Spleen (tissue), 11 donors: ENCODE data around the gene SGK2. TPM values are rescaled to one million over a fixed set of nuclear protein-coding genes. Genes with fewer than 3 reads are reported as not detected.
"Not testable (repeated sequence)": the region's sequence is repeated elsewhere in the genome, so short reads cannot be mapped to it uniquely, and the experiment has no call there.

Experiments used
- DNase-seq: peaks from one replicate; pipeline ENCODE4 v3.0.0-alpha.2; 2020
- H3K27ac ChIP-seq, 8 donors: fragments of 200-600 bp; sonication (generic) in 7 of 8; 1 replicate in 4 of 8; 2 replicates in 4 of 8; pipeline versions ENCODE4 v1.5.0 to v1.8.0; 2016 to 2021; ENCODE audit warnings: inconsistent platforms in 4 of 8, mild to moderate bottlenecking in 4 of 8, moderate library complexity in 1 of 8
- H3K27me3 ChIP-seq, 7 donors: fragments of 200-600 bp; sonication (generic) in 6 of 7; replicated peaks in 1 of 7; 1 replicate in 4 of 7; 2 replicates in 3 of 7; pipeline versions ENCODE4 v1.5.0 to v1.8.0; 2016 to 2021; ENCODE audit warnings: inconsistent platforms in 3 of 7, mild to moderate bottlenecking in 1 of 7
- H3K36me3 ChIP-seq, 6 donors: fragments of 200-600 bp; sonication (generic) in 5 of 6; 1 replicate in 4 of 6; 2 replicates in 2 of 6; pipeline versions ENCODE4 v1.5.0 to v1.8.0; 2016 to 2021; ENCODE audit warnings: inconsistent platforms in 2 of 6
- H3K4me1 ChIP-seq, 6 donors: fragments of 200-600 bp; sonication (generic) in 5 of 6; 1 replicate in 3 of 6; 2 replicates in 3 of 6; pipeline versions ENCODE4 v1.5.0 to v1.8.0; 2016 to 2021; ENCODE audit warnings: inconsistent platforms in 3 of 6
- H3K4me3 ChIP-seq, 8 donors: fragments of 200-600 bp; sonication (generic) in 7 of 8; 1 replicate in 4 of 8; 2 replicates in 4 of 8; pipeline versions ENCODE4 v1.5.0 to v1.8.0; 2016 to 2021; ENCODE audit warnings: inconsistent platforms in 4 of 8, mild to moderate bottlenecking in 4 of 8, moderate library complexity in 2 of 8
- H3K9me3 ChIP-seq, 8 donors: fragments of 200-600 bp; sonication (generic) in 7 of 8; 1 replicate in 4 of 8; 2 replicates in 4 of 8; pipeline versions ENCODE4 v1.5.0 to v1.8.0; 2016 to 2021; ENCODE audit warnings: inconsistent platforms in 4 of 8
- CTCF ChIP-seq, 11 experiments: fragments of 200-600 bp in 7 of 11; fragments of 450-650 bp in 4 of 11; sonication (generic) in 4 of 11; IDR thresholded peaks in 8 of 11; conservative IDR thresholded peaks in 3 of 11; 1 replicate in 7 of 11; 2 replicates in 4 of 11; pipeline versions ENCODE4 v1.4.0 to v1.8.0; 2016 to 2021; ENCODE audit warnings: antibody characterized with exemption in 11 of 11, inconsistent platforms in 4 of 11, mild to moderate bottlenecking in 1 of 11
- POLR2A ChIP-seq, 3 donors: fragments of 450-650 bp; IDR thresholded peaks; one replicate each; pipeline ENCODE4 v1.5.1; 2017; ENCODE audit warnings: antibody characterized with exemption in 3 of 3, mild to moderate bottlenecking in 1 of 3
- POLR2AphosphoS5 ChIP-seq, 3 donors: sonication (generic); formaldehyde crosslinking; IDR thresholded peaks; one replicate each; pipeline ENCODE4 v1.5.1; 2017; ENCODE audit warnings: antibody characterized with exemption in 3 of 3
- WGBS, 5 donors: extraction: QIAGEN DNeasy Blood & Tissue Kit in 3 of 5; methylation state at CpG; one replicate each; pipeline versions ENCODE4 v1.1.5 to v1.1.7; 2013 to 2018; 5-methylcytosine and 5-hydroxymethylcytosine counted together
- intact Hi-C: fragments of 100-400 bp; cut with DNase I; formaldehyde crosslinking; loops from one replicate; pipeline ENCODE4 v1.15.0; 2023; ENCODE audit warnings: low total_unique reads
- polyA plus RNA-seq, 3 donors: library from polyadenylated mRNA; stranded (reverse); fragments of 200-250 nt; gene quantifications; one replicate each; pipeline ENCODE4 v1.2.1, GENCODE V29; 2013
- total RNA-seq, 7 donors: library from RNA; depleted of rRNA in 3 of 7; stranded (reverse); fragments of >200 nt in 3 of 7; fragmentation: NEBNext Ultra II Directional in 4 of 7; extraction: Animal tissue kit (Norgen Biotek cat#: 25700) in 4 of 7; gene quantifications; one replicate each; pipeline versions ENCODE4 v1.1.0 to v1.2.1, GENCODE V29; 2016 to 2021
- donor health status: healthy with polysubstance abuse.
- donor health status: DM: no; HTN: no; CAD: no; lungs with moderate emphysema.
- donor health status: DM: no; HTN: no; CAD: no.
- donor health status: Bipolar disorder and iron deficiency.
- donor health status: healthy.
- donor health status: DM: no; HTN: no; CAD: no.
- donor health status: DM: yes; HTN: yes; CAD: no.

SGK2 gene
- total and polyA plus RNA-seq, 10 donors, result 0.50 to 3.1 (median 0.99) TPM

- Histone ChIP-seq H3K27ac (no peak overlapping the region), H3K9me3 (no peaks in the 10 kb centered on the region), H3K4me3 (no peak overlapping the region), H3K4me1 (no peaks in the 10 kb centered on the region), H3K27me3 (no peaks in the 10 kb centered on the region), H3K36me3 (peaks cover 3 to 74% (median 26%) of the 10 kb centered on the region in 6 donors)
- WGBS, 5 donors, result 96 to 99% (median 98%) methylated on average over 9 of the region's 9 CpGs
- DNase-seq, result no peak
- intact Hi-C loops, result no loop called here
- TF ChIP-seq CTCF (IDR thresholded peaks at IDR 0.05 in 8 of 11, conservative IDR thresholded peaks at IDR 0.05 in 3 of 11), result no peak
- TF ChIP-seq POLR2AphosphoS5 (IDR thresholded peaks at IDR 0.05), result no peak
- TF ChIP-seq POLR2A (IDR thresholded peaks at IDR 0.05), result no peak
These were observed 46.9 kb downstream of the SGK2 start for GRCh38 chr20:43605715-43606114.

GRCh38 chr20:43607278-43607677, 48.5 kb downstream of the SGK2 start:
- H3K4me1 ChIP-seq, H3K4me3 ChIP-seq, H3K27me3 ChIP-seq, H3K27ac ChIP-seq, DNase-seq, H3K9me3 ChIP-seq, intact Hi-C loops: not testable (repeated sequence)
- peaks cover 3 to 80% (median 26%) of the 10 kb centered on the region in 6 donors for H3K36me3 ChIP-seq
- WGBS, 5 donors, result 92 to 97% (median 95%) methylated on average over 4 to 30 of the region's 30 CpGs

GRCh38 chr20:43631598-43631997, 72.8 kb downstream of the SGK2 start:
- intact Hi-C loops, result no loop called here

More at GRCh38 chr20:43631598-43631997, 72.8 kb downstream of the SGK2 start:
- no peak overlapping the region for H3K27ac ChIP-seq
- H3K4me1 ChIP-seq, result no peaks in the 10 kb centered on the region
- no peaks in the 10 kb centered on the region for H3K27me3 ChIP-seq
- TF ChIP-seq CTCF (IDR thresholded peaks at IDR 0.05 in 8 of 11, conservative IDR thresholded peaks at IDR 0.05 in 3 of 11), result no peak
- no peak for TF ChIP-seq POLR2A (IDR thresholded peaks at IDR 0.05)
- TF ChIP-seq POLR2AphosphoS5 (IDR thresholded peaks at IDR 0.05), result no peak
- no peaks in the 10 kb centered on the region for H3K9me3 ChIP-seq
- no peak for DNase-seq
- H3K36me3 ChIP-seq, result peaks cover 0 to 97% (median 34%) of the 10 kb centered on the region in 6 donors
- 91 to 99% (median 97%) methylated on average over 7 to 8 of the region's 8 CpGs for WGBS, 5 donors
- H3K4me3 ChIP-seq, result no peak overlapping the region

Other genes with a start within 250 kb of the SGK2 start
- gene SRSF6, start 101.1 kb upstream of the SGK2 start, total RNA-seq, result 100 to 1,000 TPM in 4 of 7 donors, 10 to 100 TPM in 3; 68.7 to 161 (median 123) TPM
- gene SRSF6, start 101.1 kb upstream of the SGK2 start, polyA plus RNA-seq, result 100 to 1,000 TPM in 1 of 3 donors, 10 to 100 TPM in 2; 82.2 to 113 (median 83.7) TPM
- 10 to 100 TPM; 12.1 to 19.1 (median 15.2) TPM for gene L3MBTL1, start 51.3 kb upstream of the SGK2 start, total RNA-seq
- gene L3MBTL1, start 51.3 kb upstream of the SGK2 start, polyA plus RNA-seq, result 1 to 10 TPM; 3.1 to 6.8 (median 5.5) TPM
- gene IFT52, start 31.9 kb downstream of the SGK2 start, total RNA-seq, result 10 to 100 TPM; 15.4 to 26.4 (median 23.3) TPM
- 10 to 100 TPM; 14.4 to 16.4 (median 15.9) TPM for gene IFT52, start 31.9 kb downstream of the SGK2 start, polyA plus RNA-seq
- 10 to 100 TPM in 5 of 7 donors, 1 to 10 TPM in 2; 8.2 to 55.2 (median 25.3) TPM for gene MYBL2, start 108.1 kb downstream of the SGK2 start, total RNA-seq
- gene MYBL2, start 108.1 kb downstream of the SGK2 start, polyA plus RNA-seq, result 10 to 100 TPM; 17.8 to 60.0 (median 31.5) TPM
- under 1 TPM in 2 of 7 donors, not detected in 5; 0.40 to 0.46 TPM for gene GTSF1L, start 168.0 kb downstream of the SGK2 start, total RNA-seq
- gene GTSF1L, start 168.0 kb downstream of the SGK2 start, polyA plus RNA-seq, result 1 to 10 TPM in 2 of 3 donors, under 1 TPM in 1; 0.90 to 3.0 (median 1.7) TPM